Colonic mucosa (tissue), 4 donors: ENCODE results near the gene PRKAR2B. TPM values are rescaled to one million over a fixed set of nuclear protein-coding genes. Genes with fewer than 3 reads are reported as not detected.

Experiments used
- DNase-seq: peaks from one replicate; pipeline ENCODE4 v3.0.0-alpha.2; 2020
- H3K27ac ChIP-seq: fragments of 200-600 bp; one replicate; pipeline ENCODE4 v1.8.0; 2021
- H3K27me3 ChIP-seq: fragments of 200-600 bp; one replicate; pipeline ENCODE4 v1.8.0; 2021
- H3K36me3 ChIP-seq: fragments of 200-600 bp; one replicate; pipeline ENCODE4 v1.8.0; 2021
- H3K4me1 ChIP-seq: fragments of 200-600 bp; one replicate; pipeline ENCODE4 v1.8.0; 2021; ENCODE audit warnings: mild to moderate bottlenecking
- H3K4me3 ChIP-seq: fragments of 200-600 bp; one replicate; pipeline ENCODE4 v1.8.0; 2021
- H3K9ac ChIP-seq, 2 donors: one replicate each; pipeline ENCODE4 v1.7.0; 2013; ENCODE audit warnings: control low read depth in 2 of 2, low read depth in 2 of 2, low read length in 2 of 2
- H3K9me3 ChIP-seq: fragments of 200-600 bp; one replicate; pipeline ENCODE4 v1.8.0; 2021
- CTCF ChIP-seq: fragments of 200-600 bp; IDR thresholded peaks from one replicate; pipeline ENCODE4 v1.8.0; 2022; ENCODE audit warnings: antibody characterized with exemption, mild to moderate bottlenecking
- intact Hi-C: fragments of 100-400 bp; cut with DNase I; formaldehyde crosslinking; loops from one replicate; pipeline ENCODE4 v1.14.1; 2022
- total RNA-seq, 2 donors: library from RNA; stranded (reverse); fragmentation: NEBNext Ultra II Directional in 1 of 2; extraction: Animal tissue kit (Norgen Biotek cat#: 25700) in 1 of 2; gene quantifications; one replicate each; pipeline ENCODE4 v1.2.1, GENCODE V29; 2021
- donor health status: healthy.
- donor health status: DM: no; HTN: no; CAD: no.
- donor health status: DM: no; HTN: no; CAD: no.

Gene PRKAR2B
- total RNA-seq, 2 donors from 2014 or later = 9.3 to 11.7 TPM

- Histone ChIP-seq H3K9ac (no peak overlapping the region), H3K27ac (no peak overlapping the region), H3K36me3 (peaks cover 5% of the 10 kb centered on the region), H3K9me3 (no peaks in the 10 kb centered on the region), H3K4me3 (no peak overlapping the region), H3K27me3 (no peaks in the 10 kb centered on the region), H3K4me1 (no peaks in the 10 kb centered on the region)
- no peak for TF ChIP-seq CTCF
- intact Hi-C loops = no loop called here
- DNase-seq = peak; percentile 63
Measured at GRCh38 chr7:107209565-107209964, 165.1 kb downstream of the PRKAR2B start.

GRCh38 chr7:107210400-107210799 lies 165.9 kb downstream of the PRKAR2B start:
- H3K9me3 ChIP-seq = no peaks in the 10 kb centered on the region
- no peak for DNase-seq
- no peaks in the 10 kb centered on the region for H3K4me1 ChIP-seq
- H3K36me3 ChIP-seq = peaks cover 5% of the 10 kb centered on the region
- H3K27me3 ChIP-seq = no peaks in the 10 kb centered on the region
- H3K9ac ChIP-seq = no peak overlapping the region
- intact Hi-C loops = loop anchor here (10.0 kb wide), 1 partner anchor 514 kb away; no protein-coding TSS in a partner anchor
- TF ChIP-seq CTCF = no peak
- no peak overlapping the region for H3K27ac ChIP-seq
- no peak overlapping the region for H3K4me3 ChIP-seq

Other genes starting within 250 kb of the PRKAR2B start
- 1 to 10 TPM; 2.3 TPM for gene PIK3CG, start 179.4 kb upstream of the PRKAR2B start, total RNA-seq
- 10 to 100 TPM; 25.1 to 78.7 TPM for gene HBP1, start 124.3 kb downstream of the PRKAR2B start, total RNA-seq